K562 (cell line): ENCODE measurements around the gene TXNDC9. TPM values are rescaled to one million over a fixed set of nuclear protein-coding genes. Genes with fewer than 3 reads are reported as not detected.

Experiments used
- ATAC-seq: fragments of 200-7000 bp; cut with Tn5 transposase; 3 replicates; pipeline ENCODE4 v1.9.1; 2020; ENCODE audit warnings: moderate library complexity
- BruUV-seq: library from RNA; stranded (reverse); fragments of 400-500 nt; replicated peaks from 2 replicates; lab custom pipeline; 2021; lab: Mats Ljungman, UMichigan
- CTCF ChIA-PET: fragments of 300-600 bp; formaldehyde crosslinking; extraction: SDS; loops from one replicate; lab custom pipeline; 2021; ENCODE audit warnings: low intra/inter-chr PET ratio; lab: Yijun Ruan, JAX
- POLR2A ChIA-PET: fragments of 300-600, 350-650 bp; sonication (Branson Sonifier 250); formaldehyde crosslinking; extraction: SDS; loops from one replicate; lab custom pipeline; 2021; ENCODE audit warnings: antibody characterized with exemption, inconsistent platforms; lab: Yijun Ruan, JAX
- DNase-seq, 4 experiments: peaks; one replicate each; pipeline versions ENCODE4 v3.0.0 to v3.0.0-alpha.2; 2011 to 2018; ENCODE audit warnings: low spot score in 3 of 4, mixed read lengths in 3 of 4; ENCODE audit errors: extremely low read depth in 1 of 4
- FAIRE-seq: peaks from 2 replicates; lab custom pipeline; 2011; peaks lifted over from hg19 to GRCh38; lab: Jason Lieb, UNC
- H2AFZ ChIP-seq: 2 replicates; pipeline ENCODE4 v1.6.0; 2011; ENCODE audit warnings: low read depth, low read length, control low read depth, inconsistent platforms
- H3K27ac ChIP-seq: fragments of 200-600 bp; 3 replicates; pipeline ENCODE4 v1.8.0; 2011; ENCODE audit warnings: low read depth, mild to moderate bottlenecking, control low read depth, inconsistent platforms, low read length, moderate library complexity, mixed read lengths; ENCODE audit errors: extremely low read depth
- H3K27me3 ChIP-seq, 2 experiments: fragments of 300-600 bp in 1 of 2; 2 replicates in 1 of 2; 3 replicates in 1 of 2; pipeline versions ENCODE4 v1.6.0 to v1.8.0; 2011; ENCODE audit warnings: inconsistent platforms in 2 of 2, low read length in 2 of 2, mild to moderate bottlenecking in 1 of 2, mixed read lengths in 1 of 2, moderate library complexity in 1 of 2; ENCODE audit not compliant: control insufficient read depth in 2 of 2, insufficient read depth in 2 of 2
- H3K36me3 ChIP-seq: fragments of 300-600 bp; 3 replicates; pipeline ENCODE4 v1.8.0; 2011; ENCODE audit warnings: mild to moderate bottlenecking, low read length, inconsistent platforms; ENCODE audit not compliant: control insufficient read depth, insufficient read depth
- H3K4me1 ChIP-seq, 2 experiments: fragments of 200-600 bp in 1 of 2; replicated peaks in 1 of 2; 2 replicates in 1 of 2; 3 replicates in 1 of 2; pipeline versions ENCODE4 v1.5.1 to v1.8.0; 2011; ENCODE audit warnings: inconsistent platforms in 2 of 2, low read length in 2 of 2, mild to moderate bottlenecking in 1 of 2, mixed read lengths in 1 of 2, moderate library complexity in 1 of 2; ENCODE audit not compliant: control insufficient read depth in 2 of 2, insufficient read depth in 2 of 2
- H3K4me2 ChIP-seq: 2 replicates; pipeline ENCODE4 v1.6.1; 2011; ENCODE audit warnings: low read length, control low read depth, inconsistent platforms, mixed read lengths; ENCODE audit not compliant: insufficient read depth
- H3K4me3 ChIP-seq: fragments of 200-600 bp; sonication (generic), shearing (Covaris generic); 2 replicates; pipeline ENCODE4 v1.5.1; 2016; ENCODE audit warnings: control low read depth, inconsistent platforms
- H3K79me2 ChIP-seq: fragments of 200-600 bp; 3 replicates; pipeline ENCODE4 v1.8.0; 2011; ENCODE audit warnings: low read length, inconsistent platforms; ENCODE audit not compliant: control insufficient read depth, insufficient read depth
- H3K9ac ChIP-seq, 2 experiments: 2 replicates each; pipeline versions ENCODE4 v1.6.0 to v1.6.1; 2011; ENCODE audit warnings: low read depth in 2 of 2, low read length in 2 of 2, control low read depth in 1 of 2, inconsistent platforms in 1 of 2, mild to moderate bottlenecking in 1 of 2, mixed read lengths in 1 of 2; ENCODE audit not compliant: insufficient read depth in 1 of 2
- H3K9me1 ChIP-seq: one replicate; pipeline ENCODE4 v1.6.0; 2011; ENCODE audit warnings: inconsistent platforms, mild to moderate bottlenecking, low read length, moderate library complexity; ENCODE audit not compliant: control insufficient read depth, insufficient read depth
- H3K9me3 ChIP-seq: replicated peaks from 2 replicates; pipeline ENCODE4 v1.5.1; 2011; ENCODE audit warnings: low read depth, low read length, inconsistent platforms; ENCODE audit not compliant: control insufficient read depth, insufficient read depth
- H4K20me1 ChIP-seq: replicated peaks from 2 replicates; pipeline ENCODE4 v1.6.1; 2011; ENCODE audit warnings: low read length, inconsistent platforms, mixed read lengths; ENCODE audit not compliant: control insufficient read depth, insufficient read depth
- EWSR1 ChIP-seq: fragments of 450-650 bp; IDR thresholded peaks from 2 replicates; pipeline ENCODE4 v1.6.1; 2018; ENCODE audit warnings: borderline replicate concordance, mild to moderate bottlenecking, low read depth, moderate library complexity; ENCODE audit not compliant: partially characterized antibody
- HNRNPK ChIP-seq: fragments of 200-400 bp; formaldehyde crosslinking; IDR thresholded peaks from one replicate; pipeline ENCODE4 v1.6.1; 2018; ENCODE audit warnings: mild to moderate bottlenecking, low read depth, low read length; ENCODE audit not compliant: poor library complexity, severe bottlenecking
- PTBP1 ChIP-seq: fragments of 200-400 bp; formaldehyde crosslinking; IDR thresholded peaks from 2 replicates; pipeline ENCODE4 v1.6.1; 2017; ENCODE audit warnings: low read depth, low read length
- TCF3 ChIP-seq: sonication (generic); formaldehyde crosslinking; IDR thresholded peaks from 2 replicates; pipeline ENCODE4 v1.4.0; 2020; ENCODE audit warnings: mild to moderate bottlenecking, missing genetic modification reagents
- XRCC4 ChIP-seq: IDR thresholded peaks from one replicate; pipeline ENCODE4 v1.6.1; 2011; ENCODE audit not compliant: insufficient read depth, insufficient read length; ENCODE audit errors: extremely low read depth
- ZKSCAN8 ChIP-seq: fragments of 200-800 bp; sonication (Bioruptor generic); IDR thresholded peaks from 2 replicates; pipeline ENCODE4 v1.6.1; 2016; ENCODE audit warnings: missing genetic modification characterization, missing compliant biosample characterization
- ZNF124 ChIP-seq: sonication (generic); formaldehyde crosslinking; IDR thresholded peaks from 2 replicates; pipeline ENCODE4 v1.8.1; 2022; ENCODE audit warnings: missing genetic modification reagents
- WGBS: fragments of 100-300 bp; shearing (Covaris generic); methylation state at CpG from one replicate; pipeline ENCODE4 v1.1.6; 2016; ENCODE audit warnings: low coverage, mixed read lengths; ENCODE audit not compliant: insufficient coverage; ENCODE audit errors: missing lambda C conversion rate; 5-methylcytosine and 5-hydroxymethylcytosine counted together
- in situ Hi-C: fragments of 300-500 bp; cut with MboI; formaldehyde crosslinking; loops from 4 replicates; pipeline ENCODE4 v1.15.0; 2018; ENCODE audit warnings: inconsistent platforms, mixed read lengths
- intact Hi-C: fragments of 100-400 bp; cut with micrococcal nuclease; formaldehyde crosslinking; loops from 2 replicates; pipeline ENCODE4 v1.14.2; 2022
- polyA plus RNA-seq, 8 experiments: library from polyadenylated mRNA; depleted of rRNA in 4 of 8; stranded (reverse) in 5 of 8; unstranded in 3 of 8; fragments of >200 nt; fragmentation: Nextera tagmentation in 2 of 8; fragmentation: Illumina TruSeq in 1 of 8; extraction: Ambion mirVana in 2 of 8; extraction: Trizol in 1 of 8; gene quantifications; 2 replicates each; pipeline versions ENCODE4 v1.2.1 to v1.2.3, GENCODE V29; 2011 to 2014; ENCODE audit warnings: inconsistent platforms in 1 of 8, missing spikeins in 1 of 8
- total RNA-seq, 7 experiments: library from RNA; depleted of rRNA in 6 of 7; stranded (reverse); fragments of >200 nt in 6 of 7; fragmentation: Illumina TruSeq in 2 of 7; extraction: Trizol in 2 of 7; gene quantifications; 2 replicates each; pipeline versions ENCODE4 v1.2.1 to v1.2.3, GENCODE V29; 2011 to 2021; ENCODE audit warnings: low replicate concordance in 1 of 7
- TF ChIP-seq, protein P1 (sequence below): IDR thresholded peaks from 2 replicates; pipeline ENCODE4 v1.6.1; 2012; ENCODE audit warnings: low read depth, low read length, improper control_type of control experiment, borderline replicate concordance
- TF ChIP-seq, protein P2 (sequence below): fragments of 450-650 bp; IDR thresholded peaks from 2 replicates; pipeline ENCODE4 v1.6.1; 2016; ENCODE audit warnings: borderline replicate concordance

Gene TXNDC9
- total and polyA plus RNA-seq, 9 of the 15 experiments (the other 6 are each of a cell fraction or from before 2014, with no cell fraction given): 37.5 to 211 (median 65.5) TPM

DNA sequence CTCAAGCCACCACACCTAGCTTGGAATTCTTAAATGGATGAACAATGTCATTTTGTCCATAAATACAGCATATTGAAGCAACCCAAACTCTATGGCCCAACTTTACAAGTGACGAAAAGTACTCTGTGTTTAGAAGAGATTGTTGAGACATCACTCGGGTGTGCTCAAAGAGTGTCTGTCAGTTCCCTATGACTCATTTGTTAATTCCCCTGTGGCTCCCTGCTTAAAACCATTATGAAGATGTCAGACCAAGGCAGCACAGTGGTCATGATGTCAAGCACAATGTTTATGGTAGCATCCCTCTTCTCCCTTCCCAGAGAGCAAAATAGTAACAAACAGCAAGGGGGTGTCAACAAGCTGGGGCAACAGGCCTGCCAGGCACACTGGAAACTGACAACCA is 38.1 kb downstream of the TXNDC9 start (continued):
- TF ChIP-seq ZNF124 (CRISPR knock-in tag): no peak
- no peak for TF ChIP-seq ZKSCAN8 (CRISPR knock-in tag)
- TF ChIP-seq XRCC4: no peak
- TF ChIP-seq, protein P1, sequence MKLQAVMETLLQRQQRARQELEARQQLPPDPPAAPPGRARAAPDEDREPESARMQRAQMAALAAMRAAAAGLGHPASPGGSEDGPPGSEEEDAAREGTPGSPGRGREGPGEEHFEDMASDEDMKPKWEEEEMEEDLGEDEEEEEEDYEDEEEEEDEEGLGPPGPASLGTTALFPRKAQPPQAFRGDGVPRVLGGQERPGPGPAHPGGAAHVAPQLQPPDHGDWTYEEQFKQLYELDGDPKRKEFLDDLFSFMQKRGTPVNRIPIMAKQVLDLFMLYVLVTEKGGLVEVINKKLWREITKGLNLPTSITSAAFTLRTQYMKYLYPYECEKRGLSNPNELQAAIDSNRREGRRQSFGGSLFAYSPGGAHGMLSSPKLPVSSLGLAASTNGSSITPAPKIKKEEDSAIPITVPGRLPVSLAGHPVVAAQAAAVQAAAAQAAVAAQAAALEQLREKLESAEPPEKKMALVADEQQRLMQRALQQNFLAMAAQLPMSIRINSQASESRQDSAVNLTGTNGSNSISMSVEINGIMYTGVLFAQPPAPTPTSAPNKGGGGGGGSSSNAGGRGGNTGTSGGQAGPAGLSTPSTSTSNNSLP: no peak
- no peak for TF ChIP-seq PTBP1
- TF ChIP-seq EWSR1: no peak
- no peak for TF ChIP-seq HNRNPK
- TF ChIP-seq TCF3 (CRISPR knock-in tag): no peak

DNA sequence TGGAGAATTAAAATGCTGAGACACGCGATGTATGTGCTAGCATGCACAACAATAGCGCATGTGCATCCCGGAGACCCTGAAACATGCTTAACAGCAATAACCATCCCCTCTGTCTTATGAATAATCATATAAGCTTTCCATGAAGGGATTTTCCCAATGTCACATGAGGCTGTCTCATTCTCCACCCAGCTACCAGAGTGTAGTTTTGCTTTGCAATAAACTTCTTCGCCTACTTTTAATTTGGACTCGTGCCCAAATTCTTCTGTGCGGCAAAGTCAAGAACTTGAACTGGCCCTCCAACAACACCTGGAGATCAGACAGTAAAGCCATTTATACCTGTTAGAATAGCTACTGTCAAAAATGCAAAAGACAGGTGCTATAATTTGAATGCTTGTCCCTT is 50.6 kb downstream of the TXNDC9 start:
- 81% methylated on average over 6 of the region's 7 CpGs for WGBS
- Histone ChIP-seq H3K36me3 (no peaks in the 10 kb centered on the region), H3K4me1 (no peaks in the 10 kb centered on the region), H3K9me1 (no peaks in the 10 kb centered on the region)
- TF ChIP-seq, protein P2, sequence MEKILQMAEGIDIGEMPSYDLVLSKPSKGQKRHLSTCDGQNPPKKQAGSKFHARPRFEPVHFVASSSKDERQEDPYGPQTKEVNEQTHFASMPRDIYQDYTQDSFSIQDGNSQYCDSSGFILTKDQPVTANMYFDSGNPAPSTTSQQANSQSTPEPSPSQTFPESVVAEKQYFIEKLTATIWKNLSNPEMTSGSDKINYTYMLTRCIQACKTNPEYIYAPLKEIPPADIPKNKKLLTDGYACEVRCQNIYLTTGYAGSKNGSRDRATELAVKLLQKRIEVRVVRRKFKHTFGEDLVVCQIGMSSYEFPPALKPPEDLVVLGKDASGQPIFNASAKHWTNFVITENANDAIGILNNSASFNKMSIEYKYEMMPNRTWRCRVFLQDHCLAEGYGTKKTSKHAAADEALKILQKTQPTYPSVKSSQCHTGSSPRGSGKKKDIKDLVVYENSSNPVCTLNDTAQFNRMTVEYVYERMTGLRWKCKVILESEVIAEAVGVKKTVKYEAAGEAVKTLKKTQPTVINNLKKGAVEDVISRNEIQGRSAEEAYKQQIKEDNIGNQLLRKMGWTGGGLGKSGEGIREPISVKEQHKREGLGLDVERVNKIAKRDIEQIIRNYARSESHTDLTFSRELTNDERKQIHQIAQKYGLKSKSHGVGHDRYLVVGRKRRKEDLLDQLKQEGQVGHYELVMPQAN: no peak
- TF ChIP-seq, all 486 proteins: peak for 0
- no peak overlapping the region for H3K4me3 ChIP-seq
- no peak overlapping the region for H3K4me2 ChIP-seq
- FAIRE-seq (no peak), DNase-seq (no peak), ATAC-seq (no peak)
- H3K27ac ChIP-seq: no peak overlapping the region
- ChIA-PET CTCF (no interaction called here), POLR2A (no interaction called here)
- no peak overlapping the region for H3K9ac ChIP-seq
- no peak overlapping the region for H2AFZ ChIP-seq
- H4K20me1 ChIP-seq: no peaks in the 10 kb centered on the region
- H3K79me2 ChIP-seq: no peaks in the 10 kb centered on the region
- in situ Hi-C loops: no loop called here
- H3K27me3 ChIP-seq: no peaks in the 10 kb centered on the region
- no peaks in the 10 kb centered on the region for H3K9me3 ChIP-seq
- no TSS peak for BruUV-seq
- intact Hi-C loops: no loop called here
